B cell (primary cell): Measurements from ENCODE around the gene HPD. TPM values are rescaled to one million over a fixed set of nuclear protein-coding genes. Genes with fewer than 3 reads are reported as not detected.
"Not testable (repeated sequence)": the region's sequence is repeated elsewhere in the genome, so short reads cannot be mapped to it uniquely, and the experiment has no call there.

ENCODE experiments used
- ATAC-seq: fragments of 200-7000 bp; cut with Tn5 transposase; one replicate; pipeline ENCODE4 v1.10.0; 2021; ENCODE audit warnings: low read depth, mild to moderate bottlenecking, moderate number of reproducible peaks, moderate library complexity
- CTCF ChIA-PET: fragments of 350-600 bp; sonication (Branson Sonifier 250); formaldehyde crosslinking; loops from one replicate; lab custom pipeline; 2021; ENCODE audit warnings: antibody characterized with exemption, inconsistent platforms; lab: Charles Lee
- POLR2A ChIA-PET: fragments of 350-600 bp; sonication (Branson Sonifier 250); formaldehyde crosslinking; loops from one replicate; lab custom pipeline; 2021; ENCODE audit warnings: antibody characterized with exemption; lab: Charles Lee
- DNase-seq: peaks from one replicate; pipeline ENCODE4 v3.0.0; 2013
- H2AFZ ChIP-seq: 2 replicates; pipeline ENCODE4 v1.6.1; 2012; ENCODE audit warnings: mild to moderate bottlenecking, low read depth, low read length; ENCODE audit not compliant: insufficient read depth, poor library complexity, severe bottlenecking
- H3K27ac ChIP-seq, 2 donors: 1 replicate in 1 of 2; 2 replicates in 1 of 2; pipeline ENCODE4 v1.5.1; 2012 to 2013; ENCODE audit warnings: low read length in 2 of 2, mild to moderate bottlenecking in 2 of 2, moderate library complexity in 1 of 2
- H3K27me3 ChIP-seq, 4 experiments: fragments of 200-600 bp in 1 of 4; sonication (generic) in 1 of 4; replicated peaks in 1 of 4; 1 replicate in 2 of 4; 2 replicates in 2 of 4; pipeline versions ENCODE4 v1.6.1 to v1.7.0; 2013 to 2016; ENCODE audit warnings: low read length in 3 of 4, mild to moderate bottlenecking in 2 of 4, mixed read lengths in 1 of 4, moderate library complexity in 1 of 4; ENCODE audit not compliant: insufficient read depth in 4 of 4, control insufficient read depth in 3 of 4; ENCODE audit errors: control extremely low read depth in 1 of 4
- H3K36me3 ChIP-seq, 2 experiments: replicated peaks in 1 of 2; 1 replicate in 1 of 2; 2 replicates in 1 of 2; pipeline versions ENCODE4 v1.6.1 to v1.7.1; 2013; ENCODE audit warnings: low read length in 1 of 2; ENCODE audit not compliant: insufficient read depth in 2 of 2, control insufficient read depth in 1 of 2; ENCODE audit errors: control extremely low read depth in 1 of 2, extremely low read depth in 1 of 2
- H3K4me1 ChIP-seq, 2 donors: fragments of 200-600 bp in 1 of 2; sonication (generic) in 1 of 2; 1 replicate in 1 of 2; 2 replicates in 1 of 2; pipeline versions ENCODE4 v1.5.1 to v1.6.1; 2013 to 2017; ENCODE audit warnings: low read length in 2 of 2; ENCODE audit not compliant: control insufficient read depth in 2 of 2, insufficient read depth in 2 of 2
- H3K4me2 ChIP-seq: replicated peaks from 2 replicates; pipeline ENCODE3; 2012; ENCODE audit warnings: mild to moderate bottlenecking, low read depth, low read length; ENCODE audit not compliant: poor library complexity, severe bottlenecking
- H3K4me3 ChIP-seq, 5 experiments: fragments of 200-600 bp in 1 of 5; sonication (generic) in 1 of 5; 1 replicate in 3 of 5; 2 replicates in 2 of 5; pipeline versions ENCODE4 v1.5.1 to v1.7.0; 2011 to 2016; ENCODE audit warnings: low read length in 4 of 5, mild to moderate bottlenecking in 4 of 5, low read depth in 2 of 5, control low read depth in 1 of 5, moderate library complexity in 1 of 5; ENCODE audit not compliant: insufficient read depth in 1 of 5; ENCODE audit errors: control extremely low read depth in 1 of 5, extremely low read depth in 1 of 5
- H3K79me2 ChIP-seq: fragments of 200-600 bp; sonication (generic); one replicate; pipeline ENCODE4 v1.6.0; 2016; ENCODE audit warnings: low read length; ENCODE audit not compliant: control insufficient read depth, insufficient read depth
- H3K9ac ChIP-seq: fragments of 200-600 bp; sonication (generic); 2 replicates; pipeline ENCODE4 v1.6.1; 2017; ENCODE audit warnings: mild to moderate bottlenecking, low read length, moderate library complexity
- H3K9me3 ChIP-seq, 3 donors: one replicate each; pipeline versions ENCODE4 v1.6.1 to v1.7.1; 2013; ENCODE audit warnings: low read length in 2 of 3; ENCODE audit not compliant: control insufficient read depth in 2 of 3, insufficient read depth in 1 of 3; ENCODE audit errors: control extremely low read depth in 1 of 3
- H4K20me1 ChIP-seq: 2 replicates; pipeline ENCODE4 v1.6.0; 2012; ENCODE audit warnings: mild to moderate bottlenecking, low read length; ENCODE audit not compliant: insufficient read depth, control insufficient read depth, poor library complexity, severe bottlenecking
- H3K27ac Mint-ChIP-seq: one replicate; pipeline ENCODE4 v1.8.0; 2021; ENCODE audit warnings: mixed read lengths
- H3K27me3 Mint-ChIP-seq: one replicate; pipeline ENCODE4 v1.8.0; 2021; ENCODE audit warnings: mixed read lengths
- H3K4me1 Mint-ChIP-seq: one replicate; pipeline ENCODE4 v1.8.0; 2021; ENCODE audit warnings: mixed read lengths
- H3K4me3 Mint-ChIP-seq: one replicate; pipeline ENCODE4 v1.8.0; 2021; ENCODE audit warnings: mixed read lengths
- H3K9me3 Mint-ChIP-seq: one replicate; pipeline ENCODE4 v1.8.0; 2022; ENCODE audit warnings: mixed read lengths; ENCODE audit not compliant: insufficient read depth
- CTCF ChIP-seq: fragments of 200-600 bp; IDR thresholded peaks from one replicate; pipeline ENCODE4 v1.8.0; 2022; ENCODE audit warnings: antibody characterized with exemption, mild to moderate bottlenecking
- EZH2 ChIP-seq: IDR thresholded peaks from 2 replicates; pipeline ENCODE4 v1.6.1; 2012; ENCODE audit warnings: borderline replicate concordance, low read depth, mild to moderate bottlenecking, moderate library complexity, low read length; ENCODE audit not compliant: insufficient read depth, poor library complexity, severe bottlenecking
- WGBS: methylation state at CpG from one replicate; pipeline ENCODE4 v1.1.5; 2013; ENCODE audit warnings: missing lambda C conversion rate; ENCODE audit not compliant: insufficient coverage; 5-methylcytosine and 5-hydroxymethylcytosine counted together
- intact Hi-C: fragments of 100-400 bp; cut with micrococcal nuclease; formaldehyde crosslinking; loops from one replicate; pipeline ENCODE4 v1.10.0; 2022
- polyA plus RNA-seq: library from polyadenylated mRNA; depleted of rRNA; stranded (reverse); fragments of >200 nt; gene quantifications from 2 replicates; pipeline ENCODE4 v1.2.3, GENCODE V29; 2012
- total RNA-seq, 2 donors: library from RNA; stranded (reverse); fragments of 120-200 nt in 1 of 2; gene quantifications; 1 replicate in 1 of 2; 2 replicates in 1 of 2; pipeline versions ENCODE4 v1.2.3 to v1.2.4, GENCODE V29; 2013 to 2022

The HPD gene
- total and polyA plus RNA-seq, 2 donors (not counting 1 experiment from before 2014, with no cell fraction given), result not detected

- H3K4me3 Mint-ChIP-seq, result no peak overlapping the region
- Histone ChIP-seq H3K27ac (no peak overlapping the region), H3K4me1 (no peaks in the 10 kb centered on the region), H3K27me3 (no peaks in the 10 kb centered on the region), H3K4me2 (no peak overlapping the region), H3K4me3 (no peak overlapping the region), H2AFZ (no peak overlapping the region), H3K79me2 (no peaks in the 10 kb centered on the region), H3K9me3 (no peaks in the 10 kb centered on the region), H3K9ac (no peak overlapping the region), H4K20me1 (no peaks in the 10 kb centered on the region), H3K36me3 (no peaks in the 10 kb centered on the region)
- POLR2A ChIA-PET, result no interaction called here
- DNase-seq (no peak), ATAC-seq (no peak)
- intact Hi-C loops, result no loop called here
- no peak overlapping the region for H3K27ac Mint-ChIP-seq
- no peaks in the 10 kb centered on the region for H3K9me3 Mint-ChIP-seq
- H3K27me3 Mint-ChIP-seq, result no peaks in the 10 kb centered on the region
- TF ChIP-seq CTCF (no peak), EZH2 (no peak)
- WGBS, result no CpG with 5 or more reads among the region's 4 CpGs
- CTCF ChIA-PET, result interaction anchor here (0.7 kb wide), 1 partner anchor 103 kb away, joined by 4 read pairs; no protein-coding TSS in a partner anchor
- H3K4me1 Mint-ChIP-seq, result no peaks in the 10 kb centered on the region
Measured at GRCh38 chr12:121866331-121866730, 7.7 kb upstream of the HPD start.

GRCh38 chr12:121861636-121862254, 3.1 kb upstream of the HPD start:
- H3K36me3 ChIP-seq, result no peaks in the 10 kb centered on the region
- TF ChIP-seq EZH2, result no peak
- no peak for TF ChIP-seq CTCF
- H3K9me3 ChIP-seq, result no peaks in the 10 kb centered on the region
- ChIA-PET CTCF (no interaction called here), POLR2A (interaction anchor here (0.6 to 0.9 kb wide), 2 partner anchors 24 to 140 kb away, joined by 4 to 5 read pairs; no protein-coding TSS in a partner anchor)
- H3K27me3 ChIP-seq, result no peaks in the 10 kb centered on the region
- Mint-ChIP-seq H3K4me3 (no peak overlapping the region), H3K27ac (no peak overlapping the region), H3K27me3 (no peaks in the 10 kb centered on the region), H3K4me1 (no peaks in the 10 kb centered on the region), H3K9me3 (no peaks in the 10 kb centered on the region)
- H3K27ac ChIP-seq, result no peak overlapping the region
- DNase-seq (no peak), ATAC-seq (no peak)
- 78% methylated on average over 11 of the region's 11 CpGs for WGBS
- H3K9ac ChIP-seq, result no peak overlapping the region
- intact Hi-C loops, result no loop called here
- H2AFZ ChIP-seq, result no peak overlapping the region
- H3K4me1 ChIP-seq, result peaks cover 0 to 6% of the 10 kb centered on the region in 2 donors
- H3K79me2 ChIP-seq, result no peaks in the 10 kb centered on the region
- H4K20me1 ChIP-seq, result no peaks in the 10 kb centered on the region
- H3K4me3 ChIP-seq, result no peak overlapping the region
- H3K4me2 ChIP-seq, result no peak overlapping the region

- H3K4me3 ChIP-seq, H3K9me3 ChIP-seq, H3K4me1 Mint-ChIP-seq, DNase-seq, H2AFZ ChIP-seq, H3K27me3 ChIP-seq, ATAC-seq, H3K9ac ChIP-seq, H3K27me3 Mint-ChIP-seq, H3K79me2 ChIP-seq, intact Hi-C loops, H3K27ac Mint-ChIP-seq, H3K9me3 Mint-ChIP-seq, H4K20me1 ChIP-seq, H3K4me2 ChIP-seq, H3K36me3 ChIP-seq, H3K4me3 Mint-ChIP-seq, H3K27ac ChIP-seq: not testable (repeated sequence)
- POLR2A ChIA-PET, result interaction anchor here (0.6 kb wide), 1 partner anchor 125 kb away, joined by 6 read pairs; no protein-coding TSS in a partner anchor
- peaks cover 5 to 17% of the 10 kb centered on the region in 2 donors for H3K4me1 ChIP-seq
- 96% methylated on average over 4 of the region's 4 CpGs for WGBS
- CTCF ChIA-PET, result interaction anchor here (0.6 kb wide), 2 partner anchors 31 to 538 kb away, joined by 4 to 8 read pairs; no protein-coding TSS in a partner anchor
Measured at GRCh38 chr12:121860699-121861098, 2.0 kb upstream of the HPD start.
